ENCODE results near the gene COX20.

GRCh38 chr1:244800821-244801220, 34.6 kb upstream of the COX20 start:
- no peak for TF ChIP-seq CTCF (IDR thresholded peaks at IDR 0.05)
- TF ChIP-seq POLR2A (IDR thresholded peaks at IDR 0.05): no peak
- no peak for TF ChIP-seq EP300 (IDR thresholded peaks at IDR 0.05)
- no peak for TF ChIP-seq POLR2AphosphoS5 (IDR thresholded peaks at IDR 0.05)

Data from gastroesophageal sphincter (tissue), 3 donors.